ENCODE data around the gene BDNF. TPM values are rescaled to one million over a fixed set of nuclear protein-coding genes. Genes with fewer than 3 reads are reported as not detected.

BDNF gene
- 7.6 to 10.1 TPM (median 8.9 TPM) in 5 replicates for total RNA-seq (2022; extraction: Qiagen RNA extraction)

DNA sequence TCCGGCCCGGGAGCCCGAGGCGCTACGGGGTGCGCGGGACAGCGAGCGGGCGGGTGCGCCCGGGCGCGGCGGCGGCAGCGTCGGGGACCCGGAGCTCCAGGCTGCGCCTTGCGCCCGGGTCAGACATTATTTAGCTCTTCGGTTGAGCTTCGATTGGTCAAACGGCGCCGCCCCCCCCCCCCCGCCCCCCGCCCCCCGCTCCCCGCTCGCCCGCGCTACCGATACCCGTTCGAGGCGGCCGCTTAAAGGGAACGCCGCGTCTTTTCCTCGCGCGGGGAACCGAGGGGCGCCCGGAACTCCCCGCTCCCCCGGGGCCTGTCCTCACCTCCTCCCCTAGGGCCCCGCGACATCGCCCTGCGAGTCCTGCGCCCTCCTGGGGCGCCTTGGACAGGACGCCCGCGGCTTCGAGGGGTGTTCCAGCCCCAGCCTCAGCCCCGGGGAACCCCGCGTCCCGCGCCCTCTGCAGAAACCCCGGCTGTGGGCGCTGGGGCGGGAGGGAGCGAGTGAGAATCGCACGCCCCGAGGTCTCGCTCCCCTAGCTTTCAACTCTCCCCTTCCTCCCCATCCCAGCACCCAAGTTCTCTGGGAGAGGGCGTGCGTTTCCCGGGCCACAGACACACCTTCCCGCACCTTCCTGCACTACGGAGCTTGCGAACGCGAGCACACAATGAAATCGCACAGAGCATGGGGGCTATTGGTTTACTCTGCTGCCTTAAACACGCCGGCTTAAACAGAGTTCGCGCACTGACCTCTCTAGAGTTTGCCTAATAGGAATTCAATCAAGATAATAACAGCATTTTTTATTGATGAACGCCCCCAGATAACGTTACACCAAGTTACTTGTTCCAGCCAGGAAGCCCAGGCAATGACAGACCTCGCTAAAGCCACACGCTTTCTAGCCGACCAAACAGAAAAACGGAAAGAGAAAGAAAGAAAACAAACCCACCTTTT is at the start of gene BDNF:
Gene BDNF, minus strand, starts transcription at position 105 of the 951 bp plus-strand sequence. CDS start 41,891 bp downstream, outside the sequence.

Other genes starting within 250 kb of the BDNF start
- 29.5 to 45.5 TPM (median 37.1 TPM) in 5 replicates for gene LGR4, start 227.7 kb downstream of the BDNF start, total RNA-seq (2022; extraction: Qiagen RNA extraction)
- gene LIN7C, start 193.7 kb downstream of the BDNF start, total RNA-seq (2022; extraction: Qiagen RNA extraction): 4.8 to 9.5 TPM (median 5.9 TPM) in 5 replicates